K562 treated with DMSO at 1 percent for 4 hours (cell line): ENCODE measurements around the gene FAM90A1. TPM values are rescaled to one million over a fixed set of nuclear protein-coding genes. Genes with fewer than 3 reads are reported as not detected.

Experiments used
- total RNA-seq: library from RNA; unstranded; fragments of 300-600 nt; gene quantifications from 2 replicates; pipeline ENCODE4 v1.2.3, GENCODE V29; 2022; ENCODE audit not compliant: insufficient read depth

FAM90A1 gene, protein sequence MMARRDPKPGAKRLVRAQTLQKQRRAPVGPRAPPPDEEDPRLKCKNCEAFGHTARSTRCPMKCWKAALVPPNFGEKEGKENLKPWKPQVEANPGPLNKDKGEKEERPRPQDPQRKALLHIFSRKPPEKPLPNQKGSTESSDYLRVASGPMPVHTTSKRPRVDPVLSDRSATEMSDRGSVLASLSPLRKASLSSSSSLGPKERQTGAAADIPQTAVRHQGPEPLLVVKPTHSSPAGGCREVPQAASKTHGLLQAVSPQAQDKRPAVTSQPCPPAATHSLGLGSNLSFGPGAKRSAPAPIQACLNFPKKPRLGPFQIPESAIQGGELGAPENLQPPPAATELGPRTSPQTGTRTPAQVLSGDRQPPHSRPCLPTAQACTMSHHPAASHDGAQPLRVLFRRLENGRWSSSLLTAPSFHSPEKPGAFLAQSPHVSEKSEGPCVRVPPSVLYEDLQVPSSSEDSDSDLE
- total RNA-seq, result not detected in 2 replicates

DNA sequence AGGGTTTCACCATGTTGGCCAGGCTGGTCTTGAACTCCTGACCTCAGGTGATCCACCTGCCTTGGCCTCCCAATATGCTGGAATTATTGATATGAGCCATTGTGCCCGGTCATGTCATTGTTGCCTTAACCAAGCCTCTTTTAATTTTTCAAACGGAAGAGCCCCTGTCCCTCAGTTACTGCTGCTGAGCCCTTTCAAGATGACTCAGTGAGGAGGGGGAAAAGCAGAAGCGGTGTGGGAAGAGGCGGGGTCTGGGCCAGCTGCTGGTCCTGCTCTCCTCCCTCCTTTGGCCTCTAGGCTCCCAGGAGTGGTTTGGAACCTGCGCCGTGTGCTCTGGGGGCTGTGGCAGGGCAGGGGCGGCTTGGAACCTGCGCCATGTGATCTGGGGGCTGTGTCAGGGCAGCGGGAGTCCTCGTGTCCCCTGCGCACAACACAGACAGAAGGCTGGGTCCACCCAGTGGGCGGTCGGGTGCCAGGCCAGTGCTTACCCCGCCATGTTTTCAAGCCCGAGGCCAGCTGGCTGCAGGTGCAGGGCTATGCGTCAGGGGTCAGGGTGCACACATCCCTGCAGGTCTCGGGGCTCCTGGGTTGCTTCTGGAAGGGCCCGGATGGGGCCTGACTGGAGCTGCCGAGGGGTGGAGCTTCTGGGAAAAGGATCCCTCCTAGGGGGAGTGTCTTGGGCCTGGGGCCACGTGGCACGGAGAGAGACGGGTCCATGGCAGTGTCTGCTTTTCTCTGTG lies at the start of gene FAM90A1:
FAM90A1 (minus strand) TSS at position 627 of the 740 bp plus-strand sequence. CDS start 2,786 bp downstream, outside the sequence.

Other genes starting within 250 kb of the FAM90A1 start
- 3.4 and 6.2 TPM in 2 replicates for gene FOXJ2, start 194.9 kb downstream of the FAM90A1 start, total RNA-seq
- gene C3AR1, start 161.3 kb downstream of the FAM90A1 start, total RNA-seq, result 1.7 and 2.2 TPM in 2 replicates
- gene NECAP1, start 145.3 kb downstream of the FAM90A1 start, total RNA-seq, result 12.3 and 12.8 TPM in 2 replicates
- gene CLEC4A, start 104.0 kb downstream of the FAM90A1 start, total RNA-seq, result not detected in 2 replicates
- not detected in 2 replicates for gene ZNF705A, start 70.6 kb downstream of the FAM90A1 start, total RNA-seq
- not detected in 2 replicates for gene CLEC6A, start 228.3 kb upstream of the FAM90A1 start, total RNA-seq